BLaER1 treated with 17β-estradiol and CSF1 and Interleukin-3, amounts not matched to agents 10 nM and 100 nM (cell line): Measurements from ENCODE around the gene NHLRC4.
A peak's percentile ranks its signal among the peaks of the same experiment; 100 is the strongest.

ENCODE experiments used
- H3K27ac ChIP-seq, 11 experiments: shearing (Covaris generic); formaldehyde crosslinking; 2 replicates each; pipeline ENCODE4 v1.8.1; 2022
- H3K27me3 ChIP-seq, 11 experiments: shearing (Covaris generic); formaldehyde crosslinking; 2 replicates each; pipeline ENCODE4 v1.8.1; 2022
- H3K36me3 ChIP-seq, 11 experiments: shearing (Covaris generic); formaldehyde crosslinking; 2 replicates each; pipeline ENCODE4 v1.8.1; 2022
- H3K4me1 ChIP-seq, 10 experiments: shearing (Covaris generic); formaldehyde crosslinking; 2 replicates each; pipeline ENCODE4 v1.8.1; 2022
- H3K4me2 ChIP-seq, 11 experiments: shearing (Covaris generic); formaldehyde crosslinking; 2 replicates each; pipeline ENCODE4 v1.8.1; 2022
- H3K4me3 ChIP-seq, 10 experiments: shearing (Covaris generic); formaldehyde crosslinking; 2 replicates each; pipeline ENCODE4 v1.8.1; 2022
- H3K9ac ChIP-seq, 11 experiments: shearing (Covaris generic); formaldehyde crosslinking; 2 replicates each; pipeline ENCODE4 v1.8.1; 2022
- H3K9me3 ChIP-seq, 11 experiments: shearing (Covaris generic); formaldehyde crosslinking; replicated peaks in 1 of 11; 2 replicates each; pipeline ENCODE4 v1.8.1; 2022
- H4K20me1 ChIP-seq, 11 experiments: shearing (Covaris generic); formaldehyde crosslinking; 2 replicates each; pipeline ENCODE4 v1.8.1; 2022
- Cebpa-rat ChIP-seq, 11 experiments: shearing (Covaris generic); IDR thresholded peaks; 2 replicates each; pipeline ENCODE4 v1.8.1; 2022

Gene NHLRC4

DNA sequence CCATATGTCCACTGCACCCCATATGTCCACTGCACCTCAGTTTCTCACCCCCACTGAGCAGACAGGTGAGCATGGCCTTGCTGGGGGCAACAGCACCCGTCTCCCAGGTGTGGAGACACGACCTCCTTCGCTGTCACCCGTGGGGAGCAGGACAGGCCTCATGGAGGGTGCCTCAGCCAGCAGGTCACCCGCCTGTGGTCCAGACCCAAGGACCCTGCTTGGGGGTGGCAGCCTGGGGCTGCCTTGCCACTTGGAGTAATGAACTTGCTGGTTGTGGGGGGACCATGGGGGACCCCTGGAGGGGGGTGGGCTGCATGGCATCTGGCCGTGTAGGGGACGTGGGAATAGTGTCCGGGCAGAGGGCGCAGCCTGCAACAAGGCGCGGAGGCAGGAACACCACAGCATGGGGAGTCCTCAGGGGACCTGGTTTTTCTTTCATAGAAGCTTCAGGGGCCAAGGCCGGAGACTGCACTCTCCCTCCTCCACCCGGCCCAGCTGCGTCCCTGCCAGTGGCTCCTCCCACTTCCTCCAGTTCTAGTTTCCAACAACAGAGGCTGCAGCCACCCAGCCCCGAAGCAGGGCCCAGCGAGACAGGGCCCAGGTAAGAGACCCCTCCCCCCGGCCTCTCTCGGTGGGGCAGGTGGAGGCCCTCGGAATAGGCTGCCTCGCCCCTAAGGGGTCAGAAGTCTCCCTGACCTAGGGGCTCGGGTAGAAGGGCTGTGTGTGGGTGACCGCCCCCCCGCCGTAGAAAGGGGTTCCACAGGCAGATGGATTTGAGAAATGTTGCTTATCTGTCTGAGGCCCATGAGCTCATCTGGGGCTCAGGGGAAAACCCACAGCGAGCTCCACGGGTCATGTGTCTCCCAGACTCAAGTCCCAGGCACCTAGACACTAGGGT, at the start of gene NHLRC4:
TSS of gene NHLRC4 (plus strand) at position 531 of the 898 bp plus-strand sequence. CDS start 1,043 bp downstream, outside the sequence.
- Histone ChIP-seq H3K4me3 (peak within 1 kb of the TSS; percentile 47 to 61 (median 54)), H3K27me3 (peaks cover 13 to 26% (median 21%) of the 10 kb centered on the region in 11 experiments), H3K4me2 (peak within 1 kb of the TSS; percentile 91 to 99 (median 98)), H3K9ac (peak within 1 kb of the TSS; percentile 69 to 94 (median 88)), H4K20me1 (peaks cover 0 to 37% (median 9%) of the 10 kb centered on the region in 11 experiments; a peak in 14 of 22 replicates), H3K9me3 (no peaks in the 10 kb centered on the region), H3K27ac (peak within 1 kb of the TSS; percentile 63 to 86 (median 76); a peak in 21 of 22 replicates), H3K36me3 (peaks cover 0 to under 1% (median 0%) of the 10 kb centered on the region in 11 experiments; a peak in 2 of 22 replicates), H3K4me1 (peaks cover 49 to 70% (median 62%) of the 10 kb centered on the region in 10 experiments)
- TF ChIP-seq Cebpa-rat (IDR thresholded peaks at IDR 0.05): no peak

GRCh38 chr16:518858-519257, 47.9 kb upstream of the NHLRC4 start:
- H3K9ac ChIP-seq: peak overlapping the region in 5 of 11 experiments; percentile 25 to 50 (median 30); a peak in 6 of 22 replicates
- TF ChIP-seq Cebpa-rat (IDR thresholded peaks at IDR 0.05): no peak
- peaks cover 0 to 85% (median 45%) of the 10 kb centered on the region in 11 experiments; a peak in 17 of 22 replicates for H4K20me1 ChIP-seq
- peak overlapping the region in 2 of 11 experiments; percentile 9 to 24; a peak in 1 of 22 replicates for H3K27ac ChIP-seq
- H3K4me3 ChIP-seq: no peak overlapping the region
- no peaks in the 10 kb centered on the region for H3K27me3 ChIP-seq
- no peaks in the 10 kb centered on the region for H3K9me3 ChIP-seq
- H3K36me3 ChIP-seq: peaks cover 35 to 86% (median 66%) of the 10 kb centered on the region in 11 experiments
- peaks cover 11 to 72% (median 42%) of the 10 kb centered on the region in 10 experiments for H3K4me1 ChIP-seq
- H3K4me2 ChIP-seq: peak overlapping the region in 9 of 11 experiments; percentile 7 to 77 (median 66); a peak in 17 of 22 replicates

DNA sequence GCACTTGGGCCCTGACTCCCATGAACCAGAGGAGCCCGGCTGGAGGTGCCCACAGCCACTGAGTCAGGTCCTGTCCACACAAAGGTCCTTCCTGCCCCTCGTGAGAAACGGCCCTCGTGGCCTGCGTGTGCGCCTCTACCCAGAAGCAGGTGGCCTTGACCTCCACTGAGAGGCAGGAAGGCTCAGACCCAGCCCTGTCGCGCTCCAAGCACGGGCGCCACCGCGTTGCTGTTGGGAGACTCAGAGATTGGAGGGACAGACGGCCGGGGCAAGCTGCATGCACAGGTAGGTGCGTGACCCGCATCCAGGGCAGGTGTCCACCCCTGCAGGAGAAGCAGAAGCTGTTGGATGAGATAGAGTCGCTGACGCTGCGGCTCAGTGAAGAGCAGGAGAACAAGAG, 47.4 kb upstream of the NHLRC4 start:
- 0 out of 22 replicates have a peak overlapping the region, but pooled peaks of 1 of the 11 experiments have one; percentile 24 for H3K27ac ChIP-seq
- no peak for TF ChIP-seq Cebpa-rat (IDR thresholded peaks at IDR 0.05)

GRCh38 chr16:519841-520687, 46.7 kb upstream of the NHLRC4 start:
- Histone ChIP-seq H4K20me1 (peaks cover 0 to 85% (median 53%) of the 10 kb centered on the region in 11 experiments; a peak in 20 of 22 replicates), H3K9me3 (no peaks in the 10 kb centered on the region), H3K27me3 (no peaks in the 10 kb centered on the region), H3K36me3 (peaks cover 27 to 82% (median 56%) of the 10 kb centered on the region in 11 experiments), H3K4me1 (peaks cover 23 to 73% (median 51%) of the 10 kb centered on the region in 10 experiments), H3K9ac (peak overlapping the region in 5 of 11 experiments; percentile 11 to 50 (median 29); a peak in 5 of 22 replicates), H3K4me3 (no peak overlapping the region; a peak in 1 of 20 replicates), H3K27ac (no peak overlapping the region), H3K4me2 (peak overlapping the region in 9 of 11 experiments; percentile 7 to 77 (median 66); a peak in 16 of 22 replicates)
- no peak for TF ChIP-seq Cebpa-rat (IDR thresholded peaks at IDR 0.05)

More for the DNA sequence above, 47.4 kb upstream of the NHLRC4 start:
- H3K27me3 ChIP-seq: no peaks in the 10 kb centered on the region
- H4K20me1 ChIP-seq: peaks cover 0 to 85% (median 46%) of the 10 kb centered on the region in 11 experiments; a peak in 17 of 22 replicates
- no peaks in the 10 kb centered on the region for H3K9me3 ChIP-seq
- H3K4me1 ChIP-seq: peaks cover 16 to 72% (median 44%) of the 10 kb centered on the region in 10 experiments
- peaks cover 34 to 82% (median 63%) of the 10 kb centered on the region in 11 experiments for H3K36me3 ChIP-seq
- peak overlapping the region in 5 of 11 experiments; percentile 11 to 50 (median 29); a peak in 6 of 22 replicates for H3K9ac ChIP-seq
- no peak overlapping the region; a peak in 1 of 20 replicates for H3K4me3 ChIP-seq
- H3K4me2 ChIP-seq: peak overlapping the region in 9 of 11 experiments; percentile 7 to 77 (median 66); a peak in 17 of 22 replicates

DNA sequence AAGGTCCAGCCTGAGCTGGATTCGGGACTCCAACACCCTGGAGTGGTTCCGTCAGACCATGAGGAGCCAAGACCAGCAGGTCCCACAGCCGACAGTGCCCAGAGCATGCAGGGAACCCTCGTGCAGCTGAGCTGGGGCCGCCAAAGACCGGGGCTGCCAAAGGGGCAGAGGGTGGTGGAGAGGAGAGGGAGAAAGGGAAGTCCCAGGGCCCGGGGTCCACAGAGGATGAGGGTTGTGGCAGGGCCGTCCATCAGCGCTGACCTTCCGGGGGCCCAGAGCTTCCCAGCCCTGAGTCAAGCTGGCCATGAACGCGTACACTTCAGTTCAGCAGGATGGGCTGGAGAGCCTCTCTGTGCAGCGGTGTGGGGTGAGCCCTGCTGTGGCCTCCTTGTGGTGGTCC, 46.0 kb upstream of the NHLRC4 start:
- Histone ChIP-seq H3K4me1 (peaks cover 30 to 81% (median 59%) of the 10 kb centered on the region in 10 experiments), H3K9ac (no peak overlapping the region), H3K4me2 (peak overlapping the region in 4 of 11 experiments; percentile 56 to 77 (median 69); a peak in 6 of 22 replicates), H3K9me3 (no peaks in the 10 kb centered on the region), H3K36me3 (peaks cover 20 to 76% (median 49%) of the 10 kb centered on the region in 11 experiments; a peak in 21 of 22 replicates), H4K20me1 (peaks cover 0 to 85% (median 61%) of the 10 kb centered on the region in 11 experiments; a peak in 20 of 22 replicates), H3K4me3 (no peak overlapping the region), H3K27ac (no peak overlapping the region), H3K27me3 (no peaks in the 10 kb centered on the region)
- TF ChIP-seq Cebpa-rat (IDR thresholded peaks at IDR 0.05): no peak

DNA sequence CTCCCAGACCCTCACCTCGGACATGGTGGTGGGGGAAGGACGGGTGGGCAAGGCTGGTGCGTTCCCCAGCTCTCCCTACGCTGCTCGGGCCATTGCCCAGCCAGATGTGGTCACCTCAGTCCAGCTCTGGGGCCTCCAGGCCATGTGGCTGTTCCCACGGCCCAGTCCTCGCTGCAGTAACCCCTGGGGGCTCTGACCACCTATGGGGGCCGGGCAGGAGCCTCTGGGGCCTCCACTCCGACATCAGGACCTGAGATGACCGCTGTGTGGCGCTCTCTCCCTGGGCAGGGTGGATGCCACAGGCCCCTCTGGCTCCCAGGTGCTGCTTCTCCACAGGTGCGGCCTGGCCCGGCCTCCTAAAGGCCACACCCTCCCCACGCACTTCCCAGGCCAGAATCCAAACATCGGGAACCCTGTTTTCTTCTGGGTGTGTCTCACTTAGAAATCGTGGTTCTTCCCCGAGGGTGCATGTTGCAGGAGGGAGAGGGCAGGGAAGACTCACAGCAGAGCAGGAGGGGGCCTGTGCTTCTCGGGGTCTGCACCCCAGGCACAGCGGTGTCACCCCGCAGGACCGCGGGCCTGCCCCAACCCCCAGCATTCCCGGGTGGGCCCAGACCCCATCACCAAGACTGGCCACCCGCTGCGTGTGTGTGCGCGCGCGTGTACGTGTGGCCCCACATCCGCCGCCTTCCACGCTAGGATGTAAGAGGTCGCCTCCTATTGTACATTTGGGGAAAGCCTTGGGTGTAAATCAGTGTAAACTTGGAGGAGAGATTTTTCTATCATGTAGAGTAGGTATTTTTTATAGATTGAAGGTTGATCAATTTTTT, 45.2 kb upstream of the NHLRC4 start:
- Histone ChIP-seq H3K27me3 (no peaks in the 10 kb centered on the region), H3K36me3 (peaks cover 14 to 68% (median 42%) of the 10 kb centered on the region in 11 experiments; a peak in 21 of 22 replicates), H3K4me2 (0 out of 22 replicates have a peak overlapping the region, but pooled peaks of 1 of the 11 experiments have one; percentile 66), H3K4me1 (peaks cover 37 to 89% (median 66%) of the 10 kb centered on the region in 10 experiments), H3K9me3 (no peaks in the 10 kb centered on the region), H3K4me3 (no peak overlapping the region), H4K20me1 (peaks cover 0 to 87% (median 68%) of the 10 kb centered on the region in 11 experiments; a peak in 21 of 22 replicates), H3K9ac (no peak overlapping the region), H3K27ac (no peak overlapping the region)
- no peak for TF ChIP-seq Cebpa-rat (IDR thresholded peaks at IDR 0.05)

GRCh38 chr16:522320-523096, 44.3 kb upstream of the NHLRC4 start:
- Histone ChIP-seq H3K27ac (no peak overlapping the region), H3K9me3 (no peaks in the 10 kb centered on the region), H3K36me3 (peaks cover 13 to 59% (median 33%) of the 10 kb centered on the region in 11 experiments; a peak in 21 of 22 replicates), H3K9ac (no peak overlapping the region), H3K4me3 (no peak overlapping the region), H4K20me1 (peaks cover 0 to 88% (median 68%) of the 10 kb centered on the region in 11 experiments; a peak in 21 of 22 replicates), H3K4me2 (peak overlapping the region in 2 of 11 experiments; percentile 96 to 100; a peak in 1 of 22 replicates), H3K27me3 (no peaks in the 10 kb centered on the region), H3K4me1 (peaks cover 37 to 83% (median 61%) of the 10 kb centered on the region in 10 experiments)
- TF ChIP-seq Cebpa-rat (IDR thresholded peaks at IDR 0.05): no peak
